GM18951 (cell line): ENCODE data around the gene EMD.
"Not testable (repeated sequence)": the region's sequence is repeated elsewhere in the genome, so short reads cannot be mapped to it uniquely, and the experiment has no call there.

ENCODE experiments used
- POLR2A ChIP-seq: IDR thresholded peaks from 4 replicates; pipeline ENCODE4 v1.6.1; 2011; ENCODE audit warnings: mild to moderate bottlenecking; ENCODE audit not compliant: insufficient read length, insufficient read depth; ENCODE audit errors: extremely low read depth
- in situ Hi-C: fragments of 300-500 bp; cut with MboI; formaldehyde crosslinking; loops from one replicate; pipeline ENCODE4 v1.12.0; 2022; ENCODE audit warnings: low sequenced_read_pairs, mixed read lengths, inconsistent platforms; ENCODE audit not compliant: unreplicated experiment

The EMD gene

GRCh38 chrX:154383359-154384283, 4.5 kb downstream of the EMD start:
- no peak for TF ChIP-seq POLR2A
- in situ Hi-C loops: no loop called here

- TF ChIP-seq POLR2A: no peak
Observed at GRCh38 chrX:154384284-154384892, 5.3 kb downstream of the EMD start.

GRCh38 chrX:154388094-154388493, 9.0 kb downstream of the EMD start:
- in situ Hi-C loops: not testable (repeated sequence)

More at GRCh38 chrX:154384284-154384892, 5.3 kb downstream of the EMD start:
- in situ Hi-C loops: no loop called here

GRCh38 chrX:154388649-154389048, 9.6 kb downstream of the EMD start:
- in situ Hi-C loops: not testable (repeated sequence)

GRCh38 chrX:154389812-154390747, 11.0 kb downstream of the EMD start:
- in situ Hi-C loops: loop anchor here (10.0 kb wide), 1 partner anchor 55 kb away; no protein-coding TSS in a partner anchor

- in situ Hi-C loops: loop anchor here (10.0 kb wide), 1 partner anchor 62 kb away; no protein-coding TSS in a partner anchor
Observed at GRCh38 chrX:154396363-154396762, 17.3 kb downstream of the EMD start.

- in situ Hi-C loops: loop anchor here (10.0 kb wide), 1 partner anchor 62 kb away; no protein-coding TSS in a partner anchor
- no peak for TF ChIP-seq POLR2A
Observed at GRCh38 chrX:154396973-154397887, 18.1 kb downstream of the EMD start.

- peak; percentile 98 for TF ChIP-seq POLR2A
- in situ Hi-C loops: loop anchor here (10.0 kb wide), 1 partner anchor 63 kb away; no protein-coding TSS in a partner anchor
Observed at GRCh38 chrX:154397888-154398667, 19.0 kb downstream of the EMD start, which contains the start of gene RPL10. Gene RPL10, plus strand, starts transcription at chrX:154398377. Its CDS starts 143 bp downstream, at chrX:154398520.

GRCh38 chrX:154398668-154399526, 19.8 kb downstream of the EMD start:
- TF ChIP-seq POLR2A: no peak
- in situ Hi-C loops: loop anchor here (10.0 kb wide), 1 partner anchor 64 kb away; no protein-coding TSS in a partner anchor

GRCh38 chrX:154399527-154400368, 20.7 kb downstream of the EMD start:
- TF ChIP-seq POLR2A: no peak
- in situ Hi-C loops: loop anchor here (10.0 kb wide), 1 partner anchor 65 kb away; no protein-coding TSS in a partner anchor

GRCh38 chrX:154400369-154400817, 21.3 kb downstream of the EMD start:
- in situ Hi-C loops: not testable (repeated sequence)
